CD14-positive monocyte (primary cell): ENCODE measurements around the gene SLC5A4. TPM values are rescaled to one million over a fixed set of nuclear protein-coding genes. Genes with fewer than 3 reads are reported as not detected.

ENCODE experiments used
- DNase-seq, 3 donors: peaks; one replicate each; pipeline ENCODE4 v3.0.0-alpha.2; 2011 to 2022
- H2AFZ ChIP-seq: 2 replicates; pipeline ENCODE4 v1.6.0; 2012; ENCODE audit warnings: mild to moderate bottlenecking, low read depth, low read length, inconsistent platforms; ENCODE audit not compliant: insufficient read depth, poor library complexity, severe bottlenecking
- H3K27ac ChIP-seq, 2 donors: 1 replicate in 1 of 2; 2 replicates in 1 of 2; pipeline ENCODE4 v1.5.1; 2012 to 2013; ENCODE audit warnings: low read length in 2 of 2, control low read depth in 1 of 2, inconsistent platforms in 1 of 2, low read depth in 1 of 2, mild to moderate bottlenecking in 1 of 2
- H3K27me3 ChIP-seq, 2 donors: one replicate each; pipeline versions ENCODE4 v1.6.0 to v1.6.1; 2011 to 2013; ENCODE audit warnings: low read length in 2 of 2; ENCODE audit not compliant: control insufficient read depth in 2 of 2, insufficient read depth in 2 of 2
- H3K36me3 ChIP-seq, 2 donors: replicated peaks in 1 of 2; 1 replicate in 1 of 2; 2 replicates in 1 of 2; pipeline versions ENCODE4 v1.5.1 to v1.6.1; 2012 to 2013; ENCODE audit warnings: low read length in 2 of 2, control low read depth in 1 of 2, inconsistent platforms in 1 of 2, mild to moderate bottlenecking in 1 of 2; ENCODE audit not compliant: insufficient read depth in 2 of 2, control insufficient read depth in 1 of 2
- H3K4me1 ChIP-seq, 2 donors: 1 replicate in 1 of 2; 2 replicates in 1 of 2; pipeline versions ENCODE4 v1.5.1 to v1.6.1; 2012 to 2013; ENCODE audit warnings: low read length in 2 of 2, control low read depth in 1 of 2, inconsistent platforms in 1 of 2, mild to moderate bottlenecking in 1 of 2, moderate library complexity in 1 of 2; ENCODE audit not compliant: insufficient read depth in 2 of 2, control insufficient read depth in 1 of 2
- H3K4me2 ChIP-seq: replicated peaks from 2 replicates; pipeline ENCODE3; 2012; ENCODE audit warnings: low read length, moderate library complexity, mild to moderate bottlenecking; ENCODE audit not compliant: poor library complexity, severe bottlenecking; ENCODE audit errors: extremely low read depth
- H3K4me3 ChIP-seq, 3 experiments: fragments of 200-600 bp in 1 of 3; sonication (generic) in 1 of 3; replicated peaks in 1 of 3; 1 replicate in 2 of 3; 2 replicates in 1 of 3; pipeline ENCODE4 v1.5.1; 2011 to 2013; ENCODE audit warnings: low read length in 3 of 3, mild to moderate bottlenecking in 3 of 3, control low read depth in 2 of 3, low read depth in 2 of 3, inconsistent platforms in 1 of 3, moderate library complexity in 1 of 3
- H3K79me2 ChIP-seq: 2 replicates; pipeline ENCODE4 v1.6.0; 2012; ENCODE audit warnings: mild to moderate bottlenecking, control low read depth, inconsistent platforms, low read length, moderate library complexity; ENCODE audit not compliant: insufficient read depth
- H3K9ac ChIP-seq: 2 replicates; pipeline ENCODE4 v1.6.0; 2017; ENCODE audit warnings: low read length, mild to moderate bottlenecking; ENCODE audit not compliant: insufficient read depth, poor library complexity, severe bottlenecking
- H3K9me3 ChIP-seq, 2 donors: replicated peaks in 1 of 2; 1 replicate in 1 of 2; 2 replicates in 1 of 2; pipeline versions ENCODE4 v1.5.1 to v1.6.1; 2012 to 2013; ENCODE audit warnings: low read length in 2 of 2, control low read depth in 1 of 2; ENCODE audit not compliant: control insufficient read depth in 1 of 2, insufficient read depth in 1 of 2
- H4K20me1 ChIP-seq: 2 replicates; pipeline ENCODE4 v1.6.0; 2012; ENCODE audit warnings: mild to moderate bottlenecking, low read length, control low read depth, moderate library complexity; ENCODE audit not compliant: insufficient read depth
- H3K27ac Mint-ChIP-seq, 7 donors: one replicate each; pipeline ENCODE4 v1.8.0; 2020; ENCODE audit warnings: mild to moderate bottlenecking in 7 of 7, mixed read lengths in 7 of 7, moderate library complexity in 6 of 7, inconsistent platforms in 2 of 7
- H3K27me3 Mint-ChIP-seq, 3 donors: one replicate each; pipeline ENCODE4 v1.8.0; 2021 to 2022; ENCODE audit warnings: low read depth in 3 of 3, mild to moderate bottlenecking in 3 of 3, mixed read lengths in 3 of 3, moderate library complexity in 3 of 3, inconsistent platforms in 1 of 3
- H3K36me3 Mint-ChIP-seq, 2 donors: one replicate each; pipeline ENCODE4 v1.8.0; 2020; ENCODE audit warnings: mixed read lengths in 2 of 2, inconsistent platforms in 1 of 2, mild to moderate bottlenecking in 1 of 2
- H3K4me1 Mint-ChIP-seq: one replicate; pipeline ENCODE4 v1.8.0; 2020; ENCODE audit warnings: mild to moderate bottlenecking, mixed read lengths
- H3K4me3 Mint-ChIP-seq, 2 donors: one replicate each; pipeline ENCODE4 v1.8.0; 2020; ENCODE audit warnings: mild to moderate bottlenecking in 2 of 2, mixed read lengths in 2 of 2, moderate library complexity in 1 of 2
- H3K9me3 Mint-ChIP-seq, 7 donors: one replicate each; pipeline ENCODE4 v1.8.0; 2020 to 2022; ENCODE audit warnings: mixed read lengths in 7 of 7, mild to moderate bottlenecking in 6 of 7, moderate library complexity in 6 of 7, inconsistent platforms in 2 of 7
- CTCF ChIP-seq: fragments of 200-600 bp; IDR thresholded peaks from one replicate; pipeline ENCODE4 v1.8.0; 2022; ENCODE audit warnings: antibody characterized with exemption, mild to moderate bottlenecking
- WGBS: methylation state at CpG from one replicate; pipeline ENCODE4 v1.1.5; 2013; ENCODE audit warnings: missing lambda C conversion rate; ENCODE audit not compliant: insufficient coverage; 5-methylcytosine and 5-hydroxymethylcytosine counted together
- intact Hi-C, 2 donors: fragments of 100-400 bp; cut with micrococcal nuclease; formaldehyde crosslinking; loops; one replicate each; pipeline versions ENCODE4 v1.15.0 to v1.15.1; 2023
- polyA plus RNA-seq, 3 donors: library from polyadenylated mRNA; depleted of rRNA in 1 of 3; unstranded in 2 of 3; stranded (reverse) in 1 of 3; fragments of 300-500 nt in 2 of 3; fragments of >200 nt in 1 of 3; fragmentation: Illumina TruSeq in 2 of 3; gene quantifications; 1 replicate in 2 of 3; 2 replicates in 1 of 3; pipeline ENCODE4 v1.2.3, GENCODE V29; 2012 to 2021
- small RNA-seq: library from RNA; depleted of rRNA; stranded (forward); fragments of <200 nt; gene quantifications from one replicate; pipeline ENCODE3, GENCODE V24; 2012; ENCODE audit warnings: low read depth; ENCODE audit not compliant: insufficient read length

Gene SLC5A4
- polyA plus RNA-seq, 3 donors, result not detected

DNA sequence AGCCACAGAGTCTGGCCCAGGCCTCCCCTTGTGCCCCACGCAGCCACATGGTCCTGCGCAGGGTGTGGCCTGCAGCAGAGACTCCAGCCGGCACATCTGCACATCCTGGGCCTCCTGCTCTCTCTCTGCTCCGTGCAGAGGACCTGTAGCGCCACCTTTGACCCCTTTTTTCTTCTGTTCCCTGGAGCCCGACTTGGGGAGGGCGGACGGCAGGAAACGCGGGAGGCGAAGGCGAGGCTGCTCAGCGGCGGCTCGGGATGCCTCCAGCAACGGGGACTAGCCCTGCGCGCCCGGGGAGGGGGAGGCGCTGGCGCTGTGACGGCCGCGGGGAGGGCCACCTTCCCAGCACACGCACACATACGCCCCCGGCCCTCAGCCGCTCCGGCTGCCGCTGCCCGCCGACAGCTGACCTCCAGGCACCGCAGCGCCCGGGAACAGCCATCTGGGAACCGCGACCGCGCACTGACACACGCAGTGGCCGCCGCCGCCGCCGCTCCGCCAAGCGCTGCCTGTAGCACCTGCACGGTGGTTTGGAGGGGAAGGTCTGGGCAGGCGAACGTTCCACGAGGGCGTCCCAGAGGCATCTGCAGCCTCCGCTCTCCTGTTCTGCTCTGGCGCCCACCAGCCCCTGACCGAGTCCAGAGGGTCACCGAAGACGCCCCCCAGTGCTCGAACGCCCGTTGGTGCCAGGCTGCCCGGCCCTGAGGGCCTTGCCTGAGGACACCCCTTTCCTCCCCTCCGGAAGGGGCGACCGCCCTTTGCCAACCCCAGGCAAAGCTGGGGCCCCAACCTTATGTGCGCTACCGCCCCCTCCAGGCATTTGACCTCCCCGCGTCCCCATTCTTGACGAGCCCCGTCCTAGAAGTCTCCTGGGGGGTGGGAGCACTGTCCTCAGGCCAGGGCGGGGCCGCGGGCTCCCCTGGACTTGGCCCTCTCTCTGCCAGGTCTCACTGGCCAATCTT is 79.2 kb downstream of the SLC5A4 start:
- H3K27me3 Mint-ChIP-seq, result peaks cover 47 to 53% (median 50%) of the 10 kb centered on the region in 3 donors
- 4% methylated on average over 65 of the region's 73 CpGs for WGBS
- peak overlapping the region; percentile 31 to 83 for H3K4me3 Mint-ChIP-seq
- Histone ChIP-seq H3K36me3 (no peaks in the 10 kb centered on the region), H3K9me3 (peaks cover 0 to 16% of the 10 kb centered on the region in 2 donors), H3K27me3 (peaks cover 14 to 49% of the 10 kb centered on the region in 2 donors), H4K20me1 (no peaks in the 10 kb centered on the region), H2AFZ (peak overlapping the region; percentile 65), H3K4me2 (peak overlapping the region; percentile 67), H3K4me1 (peaks cover 6 to 11% of the 10 kb centered on the region in 2 donors), H3K4me3 (peak overlapping the region in 2 of 3 experiments; percentile 4 to 44), H3K79me2 (no peaks in the 10 kb centered on the region), H3K27ac (no peak overlapping the region), H3K9ac (no peak overlapping the region)
- peak; percentile 24 for TF ChIP-seq CTCF
- peaks cover 0 to 4% of the 10 kb centered on the region in 2 donors for H3K36me3 Mint-ChIP-seq
- no peak overlapping the region for H3K27ac Mint-ChIP-seq
- DNase-seq, result no peak
- peaks cover 6% of the 10 kb centered on the region for H3K4me1 Mint-ChIP-seq
- intact Hi-C loops, result loop anchor here in 1 of 2 donors (10.0 kb wide), 1 partner anchor 51 kb away; no protein-coding TSS in a partner anchor
- peaks cover 0 to 17% (median 3%) of the 10 kb centered on the region in 7 donors for H3K9me3 Mint-ChIP-seq

- intact Hi-C loops, result loop anchor here in 1 of 2 donors (10.0 kb wide), 1 partner anchor 50 kb away; no protein-coding TSS in a partner anchor
- H3K4me1 Mint-ChIP-seq, result peaks cover 6% of the 10 kb centered on the region
- H3K4me3 Mint-ChIP-seq, result peak overlapping the region in 1 of 2 donors; percentile 83
- no peak overlapping the region for H3K27ac ChIP-seq
- WGBS, result 95% methylated on average over 10 of the region's 11 CpGs
- peaks cover 6 to 11% of the 10 kb centered on the region in 2 donors for H3K4me1 ChIP-seq
- no peak overlapping the region for H3K4me3 ChIP-seq
- TF ChIP-seq CTCF, result no peak
- DNase-seq, result no peak
- H3K9me3 ChIP-seq, result peaks cover 0 to 16% of the 10 kb centered on the region in 2 donors
- H3K4me2 ChIP-seq, result no peak overlapping the region
- H3K36me3 Mint-ChIP-seq, result peaks cover 0 to 4% of the 10 kb centered on the region in 2 donors
- no peaks in the 10 kb centered on the region for H3K79me2 ChIP-seq
- H3K27ac Mint-ChIP-seq, result no peak overlapping the region
- H3K9me3 Mint-ChIP-seq, result peaks cover 0 to 17% (median 3%) of the 10 kb centered on the region in 7 donors
- no peaks in the 10 kb centered on the region for H4K20me1 ChIP-seq
- H3K27me3 Mint-ChIP-seq, result peaks cover 47 to 53% (median 52%) of the 10 kb centered on the region in 3 donors
- no peak overlapping the region for H3K9ac ChIP-seq
- no peaks in the 10 kb centered on the region for H3K36me3 ChIP-seq
- no peak overlapping the region for H2AFZ ChIP-seq
- H3K27me3 ChIP-seq, result peaks cover 14 to 49% of the 10 kb centered on the region in 2 donors
Measured at GRCh38 chr22:32175115-32175514, 80.0 kb downstream of the SLC5A4 start.

Small RNA genes lying within 50 kb of the gene (small RNA-seq; reads per million reads assigned to genes)
- gene RF02171, result not detected

Other genes starting within 250 kb of the SLC5A4 start
- not detected for gene SLC5A1, start 212.1 kb downstream of the SLC5A4 start, polyA plus RNA-seq
- under 1 TPM; 0.28 to 0.65 (median 0.31) TPM for gene C22orf42, start 96.0 kb downstream of the SLC5A4 start, polyA plus RNA-seq
- 1 to 10 TPM in 1 of 3 donors, under 1 TPM in 2; 0.36 to 1.3 (median 0.94) TPM for gene RFPL2, start 50.3 kb downstream of the SLC5A4 start, polyA plus RNA-seq
- gene RFPL3, start 102.5 kb upstream of the SLC5A4 start, polyA plus RNA-seq, result not detected
- gene RTCB, start 156.9 kb upstream of the SLC5A4 start, polyA plus RNA-seq, result 100 to 1,000 TPM in 2 of 3 donors, 10 to 100 TPM in 1; 41.5 to 106 (median 104) TPM
- gene BPIFC, start 209.1 kb upstream of the SLC5A4 start, polyA plus RNA-seq, result not detected
- gene FBXO7, start 219.5 kb upstream of the SLC5A4 start, polyA plus RNA-seq, result 100 to 1,000 TPM in 2 of 3 donors, 10 to 100 TPM in 1; 56.7 to 116 (median 103) TPM